Large intestine (tissue), 3 donors: Measurements from ENCODE around the gene CREB1. TPM values are rescaled to one million over a fixed set of nuclear protein-coding genes. Genes with fewer than 3 reads are reported as not detected.

Experiments used
- DNase-seq, 2 donors: peaks; one replicate each; pipeline versions ENCODE4 v3.0.0 to v3.0.0-alpha.2; 2013
- H3K27ac ChIP-seq: one replicate; pipeline ENCODE4 v1.5.1; 2013; ENCODE audit warnings: low read length
- H3K27me3 ChIP-seq: 2 replicates; pipeline ENCODE4 v1.6.1; 2013; ENCODE audit warnings: low read length; ENCODE audit not compliant: control insufficient read depth, insufficient read depth
- H3K36me3 ChIP-seq: 2 replicates; pipeline ENCODE4 v1.6.1; 2013; ENCODE audit warnings: low read length; ENCODE audit not compliant: control insufficient read depth, insufficient read depth
- H3K4me1 ChIP-seq: one replicate; pipeline ENCODE4 v1.6.1; 2013; ENCODE audit warnings: low read length; ENCODE audit not compliant: control insufficient read depth, insufficient read depth
- H3K4me3 ChIP-seq: one replicate; pipeline ENCODE4 v1.5.1; 2013; ENCODE audit warnings: low read length
- H3K9me3 ChIP-seq: one replicate; pipeline ENCODE4 v1.6.1; 2013; ENCODE audit warnings: mild to moderate bottlenecking, low read depth, low read length, moderate library complexity; ENCODE audit not compliant: control insufficient read depth
- WGBS: methylation state at CpG from one replicate; pipeline ENCODE4 v1.1.5; 2013; ENCODE audit warnings: low lambda C conversion rate; ENCODE audit not compliant: insufficient coverage; 5-methylcytosine and 5-hydroxymethylcytosine counted together
- polyA plus RNA-seq: library from polyadenylated mRNA; unstranded; fragments of 120-200 nt; gene quantifications from one replicate; pipeline ENCODE4 v1.2.1, GENCODE V29; 2013

The CREB1 gene
- polyA plus RNA-seq, 1 donor = 37.5 TPM

- no peak for DNase-seq
- Histone ChIP-seq H3K9me3 (no peaks in the 10 kb centered on the region), H3K27ac (no peak overlapping the region), H3K4me1 (no peaks in the 10 kb centered on the region), H3K4me3 (no peak overlapping the region), H3K36me3 (no peaks in the 10 kb centered on the region), H3K27me3 (no peaks in the 10 kb centered on the region)
- WGBS = no CpG with 5 or more reads among the region's 7 CpGs
These were observed 76.6 kb downstream of the CREB1 start for GRCh38 chr2:207606399-207606798.

GRCh38 chr2:207606829-207607228, 77.1 kb downstream of the CREB1 start:
- Histone ChIP-seq H3K27me3 (no peaks in the 10 kb centered on the region), H3K9me3 (no peaks in the 10 kb centered on the region), H3K4me1 (no peaks in the 10 kb centered on the region), H3K4me3 (no peak overlapping the region), H3K27ac (no peak overlapping the region), H3K36me3 (no peaks in the 10 kb centered on the region)
- DNase-seq = no peak
- WGBS = no CpG with 5 or more reads among the region's 5 CpGs

GRCh38 chr2:207612714-207613113, 83.0 kb downstream of the CREB1 start:
- no peak for DNase-seq
- no peak overlapping the region for H3K27ac ChIP-seq
- H3K4me3 ChIP-seq = no peak overlapping the region
- peaks cover 8% of the 10 kb centered on the region for H3K36me3 ChIP-seq
- 100% methylated on average over 1 of the region's 4 CpGs for WGBS
- no peaks in the 10 kb centered on the region for H3K9me3 ChIP-seq
- H3K27me3 ChIP-seq = no peaks in the 10 kb centered on the region
- peaks cover 8% of the 10 kb centered on the region for H3K4me1 ChIP-seq

GRCh38 chr2:207614824-207615223, 85.1 kb downstream of the CREB1 start:
- Histone ChIP-seq H3K27me3 (no peaks in the 10 kb centered on the region), H3K27ac (peak overlapping the region; percentile 48), H3K4me3 (no peak overlapping the region), H3K9me3 (no peaks in the 10 kb centered on the region), H3K36me3 (peaks cover 17% of the 10 kb centered on the region), H3K4me1 (peaks cover 8% of the 10 kb centered on the region)
- DNase-seq = peak in 1 of 2 donors; percentile 28
- WGBS = no CpG with 5 or more reads among the region's 2 CpGs

- H3K4me1 ChIP-seq = peaks cover 8% of the 10 kb centered on the region
These were observed 86.4 kb downstream of the CREB1 start for GRCh38 chr2:207616185-207616584.

GRCh38 chr2:207617011-207617671, 87.4 kb downstream of the CREB1 start:
- DNase-seq = peak in 1 of 2 donors; percentile 47
- H3K36me3 ChIP-seq = peaks cover 32% of the 10 kb centered on the region
- peaks cover 8% of the 10 kb centered on the region for H3K4me1 ChIP-seq
- no peaks in the 10 kb centered on the region for H3K27me3 ChIP-seq
- H3K9me3 ChIP-seq = no peaks in the 10 kb centered on the region
- 88% methylated on average over 2 of the region's 6 CpGs for WGBS
- H3K4me3 ChIP-seq = no peak overlapping the region
- peak overlapping the region; percentile 82 for H3K27ac ChIP-seq

More at GRCh38 chr2:207616185-207616584, 86.4 kb downstream of the CREB1 start:
- WGBS = no CpG with 5 or more reads among the region's 4 CpGs
- H3K27ac ChIP-seq = peak overlapping the region; percentile 82
- no peaks in the 10 kb centered on the region for H3K9me3 ChIP-seq
- no peaks in the 10 kb centered on the region for H3K27me3 ChIP-seq
- peaks cover 24% of the 10 kb centered on the region for H3K36me3 ChIP-seq
- H3K4me3 ChIP-seq = no peak overlapping the region
- DNase-seq = peak in 1 of 2 donors; percentile 14

- no peaks in the 10 kb centered on the region for H3K27me3 ChIP-seq
- H3K4me1 ChIP-seq = peaks cover 11% of the 10 kb centered on the region
- no peaks in the 10 kb centered on the region for H3K9me3 ChIP-seq
- peaks cover 36% of the 10 kb centered on the region for H3K36me3 ChIP-seq
- no peak for DNase-seq
- no peak overlapping the region for H3K27ac ChIP-seq
- H3K4me3 ChIP-seq = no peak overlapping the region
- no CpG with 5 or more reads among the region's 4 CpGs for WGBS
These were observed 90.0 kb downstream of the CREB1 start for GRCh38 chr2:207619764-207620203.

GRCh38 chr2:207621501-207622039, 91.8 kb downstream of the CREB1 start:
- Histone ChIP-seq H3K36me3 (peaks cover 34% of the 10 kb centered on the region), H3K4me1 (peaks cover 11% of the 10 kb centered on the region), H3K4me3 (no peak overlapping the region), H3K27me3 (no peaks in the 10 kb centered on the region), H3K27ac (no peak overlapping the region), H3K9me3 (no peaks in the 10 kb centered on the region)
- 60% methylated on average over 1 of the region's 10 CpGs for WGBS
- DNase-seq = no peak

- Histone ChIP-seq H3K27ac (peak overlapping the region; percentile 98), H3K9me3 (no peaks in the 10 kb centered on the region), H3K36me3 (peaks cover 22% of the 10 kb centered on the region), H3K27me3 (no peaks in the 10 kb centered on the region), H3K4me3 (peak overlapping the region; percentile 99), H3K4me1 (peaks cover 3% of the 10 kb centered on the region)
- no peak for DNase-seq
- no CpG with 5 or more reads among the region's 47 CpGs for WGBS
These were observed 94.6 kb downstream of the CREB1 start for GRCh38 chr2:207624185-207625013.
